ENCODE results near the gene MTFP1.

DNA sequence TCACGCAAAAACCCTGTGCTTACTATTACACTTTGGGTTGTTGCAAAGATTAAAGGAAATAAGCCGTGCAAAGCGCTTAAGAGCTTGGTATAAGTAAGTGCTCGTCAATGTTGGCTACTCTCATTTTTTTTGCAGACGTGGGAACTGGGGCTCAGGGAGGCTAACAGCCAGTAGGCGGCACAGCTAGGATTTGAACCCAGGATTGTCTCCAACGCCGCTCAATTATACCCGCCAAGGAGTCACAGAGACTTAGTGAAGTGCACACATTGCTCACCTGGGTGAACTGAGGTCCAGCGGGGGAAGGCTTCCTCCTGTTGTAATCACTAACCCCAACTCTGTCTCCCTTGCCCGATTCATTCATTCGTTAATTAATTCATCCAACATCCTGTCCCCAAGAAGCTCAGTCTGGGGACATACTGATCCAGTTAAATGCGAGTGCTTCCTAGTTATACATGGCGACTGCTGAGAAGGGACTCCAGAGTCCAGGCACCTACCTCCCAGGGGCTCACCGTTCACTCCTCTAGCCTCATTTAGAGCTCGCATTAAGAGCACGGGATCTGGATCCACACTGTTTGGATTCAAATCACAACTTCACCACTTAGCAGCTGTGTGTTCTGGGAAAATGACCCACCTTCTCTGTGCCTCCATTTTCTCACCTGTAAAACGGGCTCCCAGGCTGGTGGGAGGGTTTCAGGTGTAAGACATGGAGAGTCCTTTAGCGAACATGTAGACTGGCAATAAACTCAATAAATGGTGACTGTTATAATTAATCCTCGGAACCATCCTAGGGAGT, 838 bp upstream of the MTFP1 start:
- TF ChIP-seq POLR2A (IDR thresholded peaks at IDR 0.05) = no peak
- TF ChIP-seq, protein P1, sequence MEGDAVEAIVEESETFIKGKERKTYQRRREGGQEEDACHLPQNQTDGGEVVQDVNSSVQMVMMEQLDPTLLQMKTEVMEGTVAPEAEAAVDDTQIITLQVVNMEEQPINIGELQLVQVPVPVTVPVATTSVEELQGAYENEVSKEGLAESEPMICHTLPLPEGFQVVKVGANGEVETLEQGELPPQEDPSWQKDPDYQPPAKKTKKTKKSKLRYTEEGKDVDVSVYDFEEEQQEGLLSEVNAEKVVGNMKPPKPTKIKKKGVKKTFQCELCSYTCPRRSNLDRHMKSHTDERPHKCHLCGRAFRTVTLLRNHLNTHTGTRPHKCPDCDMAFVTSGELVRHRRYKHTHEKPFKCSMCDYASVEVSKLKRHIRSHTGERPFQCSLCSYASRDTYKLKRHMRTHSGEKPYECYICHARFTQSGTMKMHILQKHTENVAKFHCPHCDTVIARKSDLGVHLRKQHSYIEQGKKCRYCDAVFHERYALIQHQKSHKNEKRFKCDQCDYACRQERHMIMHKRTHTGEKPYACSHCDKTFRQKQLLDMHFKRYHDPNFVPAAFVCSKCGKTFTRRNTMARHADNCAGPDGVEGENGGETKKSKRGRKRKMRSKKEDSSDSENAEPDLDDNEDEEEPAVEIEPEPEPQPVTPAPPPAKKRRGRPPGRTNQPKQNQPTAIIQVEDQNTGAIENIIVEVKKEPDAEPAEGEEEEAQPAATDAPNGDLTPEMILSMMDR (IDR thresholded peaks at IDR 0.05) = no peak

Measured in lower leg skin (tissue), 3 donors.